ENCODE measurements around the gene ACY1.

Gene ACY1

GRCh38 chr3:51982838-51983577 lies at the start of gene ACY1:
Gene ACY1, plus strand, starts transcription at chr3:51983535. Its CDS starts 530 bp downstream, at chr3:51984065.
- DNase-seq (ENCODE audit: low read depth in 2 of 2): peak; percentile 40 to 42

- DNase-seq (ENCODE audit: low read depth in 2 of 2): no peak
These were observed 49.0 kb upstream of the ACY1 start for GRCh38 chr3:51934139-51934850.

GRCh38 chr3:51934991-51935885 lies 48.1 kb upstream of the ACY1 start:
- no peak for DNase-seq (ENCODE audit: low read depth in 2 of 2)

- no peak for DNase-seq (ENCODE audit: low read depth in 2 of 2)
These were observed 47.2 kb upstream of the ACY1 start for GRCh38 chr3:51935886-51936755.

GRCh38 chr3:51937014-51937413 lies 46.3 kb upstream of the ACY1 start:
- no peak for DNase-seq (ENCODE audit: low read depth in 2 of 2)

GRCh38 chr3:51937611-51938450 lies 45.5 kb upstream of the ACY1 start:
- DNase-seq (ENCODE audit: low read depth in 2 of 2): no peak

- DNase-seq (ENCODE audit: low read depth in 2 of 2): no peak
These were observed 44.4 kb upstream of the ACY1 start for GRCh38 chr3:51938780-51939425.

- no peak for DNase-seq (ENCODE audit: low read depth in 2 of 2)
These were observed 42.5 kb upstream of the ACY1 start for GRCh38 chr3:51940648-51941462.

- DNase-seq (ENCODE audit: low read depth in 2 of 2): no peak
These were observed 41.9 kb upstream of the ACY1 start for GRCh38 chr3:51941463-51941797.

GRCh38 chr3:51941798-51942602 lies 41.3 kb upstream of the ACY1 start, which contains the start of the genes PARP3 and RRP9:
Gene PARP3, plus strand, starts transcription at chr3:51942363. Its CDS starts 993 bp downstream, at chr3:51943356.
Gene RRP9, minus strand, starts transcription at chr3:51941904. Its CDS starts 37 bp downstream, at chr3:51941867.
- peak; percentile 99 for DNase-seq (ENCODE audit: low read depth in 2 of 2)

- DNase-seq (ENCODE audit: low read depth in 2 of 2): peak in 1 of 2 donors; percentile 44
These were observed 40.5 kb upstream of the ACY1 start for GRCh38 chr3:51942603-51943450.

- no peak for DNase-seq (ENCODE audit: low read depth in 2 of 2)
These were observed 39.6 kb upstream of the ACY1 start for GRCh38 chr3:51943451-51944391.

GRCh38 chr3:51944451-51945021 lies 38.8 kb upstream of the ACY1 start:
- DNase-seq (ENCODE audit: low read depth in 2 of 2): no peak

GRCh38 chr3:51945031-51945840 lies 38.1 kb upstream of the ACY1 start:
- no peak for DNase-seq (ENCODE audit: low read depth in 2 of 2)

All from activated CD8-positive, alpha-beta memory T cell treated with anti-CD3 and anti-CD28 coated beads for 4 hours (primary cell).